Endothelial cell of umbilical vein (primary cell): ENCODE data around the gene ZNF316.

Source experiments
- MYC ChIP-seq: IDR thresholded peaks from one replicate; pipeline ENCODE4 v1.6.1; 2011; ENCODE audit warnings: mild to moderate bottlenecking, low read depth, low read length
- POLR2A ChIP-seq: IDR thresholded peaks from 2 replicates; pipeline ENCODE4 v1.6.1; 2012; ENCODE audit warnings: low read depth, mild to moderate bottlenecking, control low read depth, low read length
- TF ChIP-seq, protein P1 (sequence below), 2 donors: IDR thresholded peaks; 1 replicate in 1 of 2; 2 replicates in 1 of 2; pipeline ENCODE4 v1.5.1; 2011; ENCODE audit warnings: low read length in 2 of 2, mild to moderate bottlenecking in 2 of 2, moderate library complexity in 2 of 2, control low read depth in 1 of 2, inconsistent platforms in 1 of 2, low read depth in 1 of 2; ENCODE audit not compliant: insufficient read depth in 1 of 2; ENCODE audit errors: extremely low read depth in 1 of 2

DNA sequence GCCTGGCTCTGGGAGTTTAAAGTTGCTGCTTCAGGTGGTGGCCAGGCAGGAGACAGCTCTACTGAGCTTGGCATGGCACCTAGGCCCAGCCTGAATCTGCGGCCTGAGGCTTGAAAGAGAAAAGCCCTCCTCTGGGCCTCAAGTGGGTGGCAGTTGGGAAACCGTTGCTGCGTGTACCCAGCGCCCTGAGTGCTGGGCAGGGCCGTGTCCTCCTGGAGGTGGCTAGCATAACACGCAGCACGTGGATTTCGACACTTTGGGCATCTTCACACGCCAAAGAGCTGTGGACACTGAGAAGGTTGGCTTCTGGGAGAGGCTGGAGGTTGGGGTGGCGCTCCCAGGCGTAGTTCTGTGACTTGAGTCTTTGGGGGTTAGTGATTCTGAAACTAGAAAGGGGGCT lies 2.5 kb downstream of the ZNF316 start:
- TF ChIP-seq, protein P1, sequence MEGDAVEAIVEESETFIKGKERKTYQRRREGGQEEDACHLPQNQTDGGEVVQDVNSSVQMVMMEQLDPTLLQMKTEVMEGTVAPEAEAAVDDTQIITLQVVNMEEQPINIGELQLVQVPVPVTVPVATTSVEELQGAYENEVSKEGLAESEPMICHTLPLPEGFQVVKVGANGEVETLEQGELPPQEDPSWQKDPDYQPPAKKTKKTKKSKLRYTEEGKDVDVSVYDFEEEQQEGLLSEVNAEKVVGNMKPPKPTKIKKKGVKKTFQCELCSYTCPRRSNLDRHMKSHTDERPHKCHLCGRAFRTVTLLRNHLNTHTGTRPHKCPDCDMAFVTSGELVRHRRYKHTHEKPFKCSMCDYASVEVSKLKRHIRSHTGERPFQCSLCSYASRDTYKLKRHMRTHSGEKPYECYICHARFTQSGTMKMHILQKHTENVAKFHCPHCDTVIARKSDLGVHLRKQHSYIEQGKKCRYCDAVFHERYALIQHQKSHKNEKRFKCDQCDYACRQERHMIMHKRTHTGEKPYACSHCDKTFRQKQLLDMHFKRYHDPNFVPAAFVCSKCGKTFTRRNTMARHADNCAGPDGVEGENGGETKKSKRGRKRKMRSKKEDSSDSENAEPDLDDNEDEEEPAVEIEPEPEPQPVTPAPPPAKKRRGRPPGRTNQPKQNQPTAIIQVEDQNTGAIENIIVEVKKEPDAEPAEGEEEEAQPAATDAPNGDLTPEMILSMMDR (IDR thresholded peaks at IDR 0.05; ENCODE audit: extremely low read depth in 1 of 2, insufficient read depth in 1 of 2, low read depth in 1 of 2, low read length in 2 of 2), result no peak
- no peak for TF ChIP-seq MYC
- TF ChIP-seq POLR2A, result no peak
